AG04449 (cell line): ENCODE measurements around the gene GFER.

Source experiments
- CTCF ChIA-PET: fragments of 350-600 bp; formaldehyde crosslinking; extraction: SDS; loops from one replicate; lab custom pipeline; 2021; ENCODE audit warnings: antibody characterized with exemption; lab: Yijun Ruan, JAX
- POLR2A ChIA-PET: fragments of 400-600, 350-600 bp; formaldehyde crosslinking; extraction: SDS; loops from one replicate; lab custom pipeline; 2020; ENCODE audit warnings: antibody characterized with exemption, inconsistent platforms; lab: Yijun Ruan, JAX
- DNase-seq: peaks from one replicate; pipeline ENCODE4 v3.0.0-alpha.2; 2010; ENCODE audit warnings: low read depth, low spot score
- H3K4me3 ChIP-seq: 2 replicates; pipeline ENCODE4 v1.5.1; 2011; ENCODE audit warnings: low read depth, mild to moderate bottlenecking, control low read depth, low read length
- CTCF ChIP-seq: IDR thresholded peaks from one replicate; pipeline ENCODE4 v1.5.1; 2011; ENCODE audit warnings: mild to moderate bottlenecking, moderate library complexity, low read length, control low read depth, inconsistent platforms; ENCODE audit not compliant: insufficient read depth; ENCODE audit errors: missing control alignments

Gene GFER

GRCh38 chr16:1987198-1987597, 3.2 kb downstream of the GFER start:
- no peak for TF ChIP-seq CTCF
- ChIA-PET POLR2A (interaction anchor here (1.6 kb wide), 1 partner anchor 168 kb away, joined by 4 read pairs; the partner anchor contains the start of gene TRAF7), CTCF (interaction anchor here (0.6 to 16.4 kb wide), 2 partner anchors 16 to 153 kb away, joined by 4 to 163 read pairs; no protein-coding TSS in a partner anchor)
- no peak for DNase-seq
- no peak overlapping the region for H3K4me3 ChIP-seq

- no peak for DNase-seq
- POLR2A ChIA-PET = no interaction called here
- CTCF ChIA-PET = interaction anchor here (1.2 to 16.4 kb wide), 2 partner anchors 14 to 151 kb away, joined by 5 to 163 read pairs; no protein-coding TSS in a partner anchor
- no peak for TF ChIP-seq CTCF
- no peak within 1 kb of the TSS; the same call in 1 of the 2 replicates for H3K4me3 ChIP-seq
Observed at GRCh38 chr16:1989209-1990100, 5.5 kb downstream of the GFER start, which contains the start of gene SYNGR3. Gene SYNGR3, plus strand, starts transcription at chr16:1989970. Its CDS starts 133 bp downstream, at chr16:1990103.

DNA sequence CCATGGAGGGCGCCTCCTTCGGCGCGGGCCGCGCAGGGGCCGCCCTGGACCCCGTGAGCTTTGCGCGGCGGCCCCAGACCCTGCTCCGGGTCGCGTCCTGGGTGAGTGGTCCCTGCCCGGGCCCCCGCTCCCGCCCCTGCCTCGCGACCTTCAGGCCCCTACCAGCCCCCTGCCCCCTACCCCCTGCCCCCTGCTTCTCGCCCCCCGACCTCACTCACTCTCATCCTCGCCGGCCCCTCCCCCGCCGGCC, 6.0 kb downstream of the GFER start:
- POLR2A ChIA-PET = interaction anchor here (2.3 kb wide), 1 partner anchor 25 kb away, joined by 8 read pairs; the partner anchor contains the start of gene RPS2
- no peak for DNase-seq
- no peak for TF ChIP-seq CTCF
- no peak overlapping the region; the same call in 1 of the 2 replicates for H3K4me3 ChIP-seq
- CTCF ChIA-PET = interaction anchor here (16.4 kb wide), 1 partner anchor 13 kb away, joined by 163 read pairs; no protein-coding TSS in a partner anchor

DNA sequence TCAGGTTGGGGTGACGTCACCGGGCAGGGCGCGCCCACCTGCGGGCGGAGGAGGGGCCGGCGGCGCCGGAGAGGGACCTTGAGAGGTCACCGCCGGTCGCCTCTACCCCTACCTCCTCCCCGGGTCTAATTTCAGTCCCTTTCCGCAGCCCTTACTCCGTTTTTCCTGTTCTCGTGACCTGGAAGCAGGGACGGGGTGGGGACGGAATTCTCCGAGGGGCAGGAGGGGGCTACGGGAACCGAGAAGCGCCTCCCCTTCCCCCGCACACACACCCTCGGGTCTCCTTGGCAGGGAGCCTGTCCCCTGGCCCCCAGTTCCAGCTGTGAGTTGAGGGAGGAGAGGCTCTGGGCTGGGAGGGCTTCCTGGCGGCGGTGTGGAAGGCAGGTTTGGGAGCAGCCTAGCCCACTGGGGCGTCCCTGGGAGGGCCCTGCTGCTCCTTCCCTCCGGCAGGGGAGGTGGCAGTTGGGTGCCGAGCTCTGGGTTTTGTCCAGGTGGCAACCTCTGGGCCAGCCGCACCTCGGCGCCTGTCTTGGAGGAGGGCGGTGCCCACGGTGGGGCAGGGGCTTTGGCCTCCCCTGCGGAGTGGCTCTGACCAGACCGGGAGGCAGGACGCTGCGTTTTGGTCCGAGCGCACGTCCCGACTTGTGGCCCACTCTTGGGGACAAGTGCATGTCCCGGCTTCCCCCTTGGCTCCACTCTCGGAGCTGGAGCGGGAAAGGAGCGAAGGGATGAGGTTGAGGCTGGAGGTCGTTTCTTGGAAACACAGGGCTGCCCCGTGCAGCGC, 6.5 kb downstream of the GFER start:
- CTCF ChIA-PET = interaction anchor here (16.4 kb wide), 1 partner anchor 12 kb away, joined by 163 read pairs; no protein-coding TSS in a partner anchor

GRCh38 chr16:1991135-1991551, 7.2 kb downstream of the GFER start:
- no peak for DNase-seq
- CTCF ChIA-PET = interaction anchor here (0.5 to 16.4 kb wide), 2 partner anchors 12 to 148 kb away, joined by 3 to 163 read pairs; no protein-coding TSS in a partner anchor
- TF ChIP-seq CTCF = no peak
- no peak overlapping the region for H3K4me3 ChIP-seq
- POLR2A ChIA-PET = interaction anchor here (0.8 to 2.3 kb wide), 2 partner anchors 26 to 164 kb away, joined by 3 to 8 read pairs; partner anchors contain the start of genes RPS2 and TRAF7

More for the DNA sequence above, 6.5 kb downstream of the GFER start:
- POLR2A ChIA-PET = interaction anchor here (2.3 kb wide), 1 partner anchor 26 kb away, joined by 8 read pairs; the partner anchor contains the start of gene RPS2
- no peak for TF ChIP-seq CTCF
- no peak overlapping the region for H3K4me3 ChIP-seq
- DNase-seq = no peak
